CD14-positive monocyte (primary cell): ENCODE measurements around the gene RNF126. TPM values are rescaled to one million over a fixed set of nuclear protein-coding genes. Genes with fewer than 3 reads are reported as not detected.

ENCODE experiments used
- DNase-seq, 3 donors: peaks; one replicate each; pipeline ENCODE4 v3.0.0-alpha.2; 2011 to 2022
- H2AFZ ChIP-seq: 2 replicates; pipeline ENCODE4 v1.6.0; 2012; ENCODE audit warnings: mild to moderate bottlenecking, low read depth, low read length, inconsistent platforms; ENCODE audit not compliant: insufficient read depth, poor library complexity, severe bottlenecking
- H3K27ac ChIP-seq, 2 donors: 1 replicate in 1 of 2; 2 replicates in 1 of 2; pipeline ENCODE4 v1.5.1; 2012 to 2013; ENCODE audit warnings: low read length in 2 of 2, control low read depth in 1 of 2, inconsistent platforms in 1 of 2, low read depth in 1 of 2, mild to moderate bottlenecking in 1 of 2
- H3K27me3 ChIP-seq, 2 donors: one replicate each; pipeline versions ENCODE4 v1.6.0 to v1.6.1; 2011 to 2013; ENCODE audit warnings: low read length in 2 of 2; ENCODE audit not compliant: control insufficient read depth in 2 of 2, insufficient read depth in 2 of 2
- H3K36me3 ChIP-seq, 2 donors: replicated peaks in 1 of 2; 1 replicate in 1 of 2; 2 replicates in 1 of 2; pipeline versions ENCODE4 v1.5.1 to v1.6.1; 2012 to 2013; ENCODE audit warnings: low read length in 2 of 2, control low read depth in 1 of 2, inconsistent platforms in 1 of 2, mild to moderate bottlenecking in 1 of 2; ENCODE audit not compliant: insufficient read depth in 2 of 2, control insufficient read depth in 1 of 2
- H3K4me1 ChIP-seq, 2 donors: 1 replicate in 1 of 2; 2 replicates in 1 of 2; pipeline versions ENCODE4 v1.5.1 to v1.6.1; 2012 to 2013; ENCODE audit warnings: low read length in 2 of 2, control low read depth in 1 of 2, inconsistent platforms in 1 of 2, mild to moderate bottlenecking in 1 of 2, moderate library complexity in 1 of 2; ENCODE audit not compliant: insufficient read depth in 2 of 2, control insufficient read depth in 1 of 2
- H3K4me2 ChIP-seq: replicated peaks from 2 replicates; pipeline ENCODE3; 2012; ENCODE audit warnings: low read length, moderate library complexity, mild to moderate bottlenecking; ENCODE audit not compliant: poor library complexity, severe bottlenecking; ENCODE audit errors: extremely low read depth
- H3K4me3 ChIP-seq, 3 experiments: fragments of 200-600 bp in 1 of 3; sonication (generic) in 1 of 3; replicated peaks in 1 of 3; 1 replicate in 2 of 3; 2 replicates in 1 of 3; pipeline ENCODE4 v1.5.1; 2011 to 2013; ENCODE audit warnings: low read length in 3 of 3, mild to moderate bottlenecking in 3 of 3, control low read depth in 2 of 3, low read depth in 2 of 3, inconsistent platforms in 1 of 3, moderate library complexity in 1 of 3
- H3K79me2 ChIP-seq: 2 replicates; pipeline ENCODE4 v1.6.0; 2012; ENCODE audit warnings: mild to moderate bottlenecking, control low read depth, inconsistent platforms, low read length, moderate library complexity; ENCODE audit not compliant: insufficient read depth
- H3K9ac ChIP-seq: 2 replicates; pipeline ENCODE4 v1.6.0; 2017; ENCODE audit warnings: low read length, mild to moderate bottlenecking; ENCODE audit not compliant: insufficient read depth, poor library complexity, severe bottlenecking
- H3K9me3 ChIP-seq, 2 donors: replicated peaks in 1 of 2; 1 replicate in 1 of 2; 2 replicates in 1 of 2; pipeline versions ENCODE4 v1.5.1 to v1.6.1; 2012 to 2013; ENCODE audit warnings: low read length in 2 of 2, control low read depth in 1 of 2; ENCODE audit not compliant: control insufficient read depth in 1 of 2, insufficient read depth in 1 of 2
- H4K20me1 ChIP-seq: 2 replicates; pipeline ENCODE4 v1.6.0; 2012; ENCODE audit warnings: mild to moderate bottlenecking, low read length, control low read depth, moderate library complexity; ENCODE audit not compliant: insufficient read depth
- H3K27ac Mint-ChIP-seq, 7 donors: one replicate each; pipeline ENCODE4 v1.8.0; 2020; ENCODE audit warnings: mild to moderate bottlenecking in 7 of 7, mixed read lengths in 7 of 7, moderate library complexity in 6 of 7, inconsistent platforms in 2 of 7
- H3K27me3 Mint-ChIP-seq, 3 donors: one replicate each; pipeline ENCODE4 v1.8.0; 2021 to 2022; ENCODE audit warnings: low read depth in 3 of 3, mild to moderate bottlenecking in 3 of 3, mixed read lengths in 3 of 3, moderate library complexity in 3 of 3, inconsistent platforms in 1 of 3
- H3K36me3 Mint-ChIP-seq, 2 donors: one replicate each; pipeline ENCODE4 v1.8.0; 2020; ENCODE audit warnings: mixed read lengths in 2 of 2, inconsistent platforms in 1 of 2, mild to moderate bottlenecking in 1 of 2
- H3K4me1 Mint-ChIP-seq: one replicate; pipeline ENCODE4 v1.8.0; 2020; ENCODE audit warnings: mild to moderate bottlenecking, mixed read lengths
- H3K4me3 Mint-ChIP-seq, 2 donors: one replicate each; pipeline ENCODE4 v1.8.0; 2020; ENCODE audit warnings: mild to moderate bottlenecking in 2 of 2, mixed read lengths in 2 of 2, moderate library complexity in 1 of 2
- H3K9me3 Mint-ChIP-seq, 7 donors: one replicate each; pipeline ENCODE4 v1.8.0; 2020 to 2022; ENCODE audit warnings: mixed read lengths in 7 of 7, mild to moderate bottlenecking in 6 of 7, moderate library complexity in 6 of 7, inconsistent platforms in 2 of 7
- WGBS: methylation state at CpG from one replicate; pipeline ENCODE4 v1.1.5; 2013; ENCODE audit warnings: missing lambda C conversion rate; ENCODE audit not compliant: insufficient coverage; 5-methylcytosine and 5-hydroxymethylcytosine counted together
- intact Hi-C, 2 donors: fragments of 100-400 bp; cut with micrococcal nuclease; formaldehyde crosslinking; loops; one replicate each; pipeline versions ENCODE4 v1.15.0 to v1.15.1; 2023
- polyA minus RNA-seq: library from RNA; depleted of rRNA, polyadenylated mRNA; stranded (reverse); fragments of >200 nt; gene quantifications from 2 replicates; pipeline ENCODE4 v1.2.3, GENCODE V29; 2012
- polyA plus RNA-seq, 3 donors: library from polyadenylated mRNA; depleted of rRNA in 1 of 3; unstranded in 2 of 3; stranded (reverse) in 1 of 3; fragments of 300-500 nt in 2 of 3; fragments of >200 nt in 1 of 3; fragmentation: Illumina TruSeq in 2 of 3; gene quantifications; 1 replicate in 2 of 3; 2 replicates in 1 of 3; pipeline ENCODE4 v1.2.3, GENCODE V29; 2012 to 2021
- total RNA-seq, 12 experiments: library from RNA in 1 of 12; stranded (reverse) in 1 of 12; fragments of 120-200 nt in 1 of 12; gene quantifications; one replicate each; pipeline ENCODE4 v1.2.4 and lab custom pipeline; 2013 to 2026; ENCODE audit warnings: mixed read lengths in 6 of 12, inconsistent platforms in 1 of 12
- TF ChIP-seq, protein P1 (sequence below): fragments of 200-600 bp; IDR thresholded peaks from one replicate; pipeline ENCODE4 v1.8.0; 2022; ENCODE audit warnings: antibody characterized with exemption, mild to moderate bottlenecking

Gene RNF126
- total RNA-seq (2013): 26.6 TPM
- 10 to 100 TPM; 29.1 to 51.6 (median 31.6) TPM for polyA plus RNA-seq
- polyA minus RNA-seq: 41.8 and 63.2 TPM in 2 replicates
- total RNA-seq (lab: John Stamatoyannopoulos, UW): 4.3 to 20.2 (median 15.3) reads per million in 11 experiments

GRCh38 chr19:662962-663681 lies at the start of gene RNF126:
Gene RNF126, minus strand, starts transcription at chr19:663214. Its CDS starts 93 bp downstream, at chr19:663121.
- H3K4me1 ChIP-seq: peaks cover 64 to 84% of the 10 kb centered on the region in 2 donors
- peak within 1 kb of the TSS; percentile 91 to 97 for H3K4me3 Mint-ChIP-seq
- H3K36me3 Mint-ChIP-seq: peaks cover 2 to 17% of the 10 kb centered on the region in 2 donors

DNA sequence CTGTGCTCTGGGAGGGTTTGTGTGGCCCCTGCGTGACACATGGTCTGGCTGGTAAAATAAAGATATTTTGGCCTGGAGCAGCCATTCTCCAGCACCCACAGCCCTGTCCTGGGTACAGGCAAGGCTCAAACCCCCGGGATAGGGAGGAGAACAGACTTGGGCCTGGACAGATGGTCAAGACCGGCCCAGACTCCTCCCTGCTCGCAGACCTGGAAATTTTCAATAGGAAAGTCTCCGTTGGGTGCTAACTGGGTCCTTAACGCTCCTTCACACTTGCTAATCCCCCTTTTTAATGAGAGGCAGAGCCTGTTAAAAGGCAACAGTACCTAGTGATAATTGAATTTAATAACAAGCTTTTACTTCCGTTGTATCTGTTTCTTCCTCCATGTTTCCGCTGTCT lies 48.2 kb upstream of the RNF126 start:
- Mint-ChIP-seq H3K4me3 (peak overlapping the region in 1 of 2 donors; percentile 46), H3K4me1 (no peaks in the 10 kb centered on the region), H3K9me3 (peaks cover 9 to 19% (median 12%) of the 10 kb centered on the region in 7 donors), H3K27ac (no peak overlapping the region), H3K27me3 (peaks cover 23 to 42% (median 27%) of the 10 kb centered on the region in 3 donors), H3K36me3 (peaks cover 2 to 6% of the 10 kb centered on the region in 2 donors)
- H3K79me2 ChIP-seq: no peaks in the 10 kb centered on the region
- no peaks in the 10 kb centered on the region for H3K36me3 ChIP-seq
- no peak for DNase-seq
- no peak overlapping the region for H2AFZ ChIP-seq
- no peak overlapping the region for H3K4me3 ChIP-seq
- no peaks in the 10 kb centered on the region for H4K20me1 ChIP-seq
- intact Hi-C loops: no loop called here
- no peak overlapping the region for H3K4me2 ChIP-seq
- H3K9me3 ChIP-seq: peaks cover 5 to 10% of the 10 kb centered on the region in 2 donors
- peaks cover 0 to 28% of the 10 kb centered on the region in 2 donors for H3K27me3 ChIP-seq
- H3K27ac ChIP-seq: no peak overlapping the region
- no peak overlapping the region for H3K9ac ChIP-seq
- 100% methylated on average over 2 of the region's 8 CpGs for WGBS
- H3K4me1 ChIP-seq: peaks cover 7 to 14% of the 10 kb centered on the region in 2 donors
- TF ChIP-seq, protein P1, sequence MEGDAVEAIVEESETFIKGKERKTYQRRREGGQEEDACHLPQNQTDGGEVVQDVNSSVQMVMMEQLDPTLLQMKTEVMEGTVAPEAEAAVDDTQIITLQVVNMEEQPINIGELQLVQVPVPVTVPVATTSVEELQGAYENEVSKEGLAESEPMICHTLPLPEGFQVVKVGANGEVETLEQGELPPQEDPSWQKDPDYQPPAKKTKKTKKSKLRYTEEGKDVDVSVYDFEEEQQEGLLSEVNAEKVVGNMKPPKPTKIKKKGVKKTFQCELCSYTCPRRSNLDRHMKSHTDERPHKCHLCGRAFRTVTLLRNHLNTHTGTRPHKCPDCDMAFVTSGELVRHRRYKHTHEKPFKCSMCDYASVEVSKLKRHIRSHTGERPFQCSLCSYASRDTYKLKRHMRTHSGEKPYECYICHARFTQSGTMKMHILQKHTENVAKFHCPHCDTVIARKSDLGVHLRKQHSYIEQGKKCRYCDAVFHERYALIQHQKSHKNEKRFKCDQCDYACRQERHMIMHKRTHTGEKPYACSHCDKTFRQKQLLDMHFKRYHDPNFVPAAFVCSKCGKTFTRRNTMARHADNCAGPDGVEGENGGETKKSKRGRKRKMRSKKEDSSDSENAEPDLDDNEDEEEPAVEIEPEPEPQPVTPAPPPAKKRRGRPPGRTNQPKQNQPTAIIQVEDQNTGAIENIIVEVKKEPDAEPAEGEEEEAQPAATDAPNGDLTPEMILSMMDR: no peak

More at GRCh38 chr19:662962-663681, at the start of gene RNF126:
- intact Hi-C loops: loop anchor here (1.0 to 5.0 kb wide), 6 partner anchors 18 to 134 kb away; partner anchors contain the start of genes BSG (in 1 of the 2), POLRMT (in 1 of the 2) and PTBP1 (in 1 of the 2)
- H3K27ac Mint-ChIP-seq: peak within 1 kb of the TSS; percentile 86 to 96 (median 93)
- Histone ChIP-seq H3K27me3 (no peaks in the 10 kb centered on the region), H2AFZ (peak within 1 kb of the TSS; percentile 94), H3K27ac (peak within 1 kb of the TSS; percentile 75 to 88), H3K4me3 (peak within 1 kb of the TSS; percentile 61 to 93 (median 88)), H3K4me2 (peak within 1 kb of the TSS; percentile 87), H3K79me2 (peaks cover 48% of the 10 kb centered on the region), H3K9ac (peak within 1 kb of the TSS; percentile 91), H3K36me3 (peaks cover 7 to 9% of the 10 kb centered on the region in 2 donors), H4K20me1 (peaks cover 41% of the 10 kb centered on the region), H3K9me3 (no peaks in the 10 kb centered on the region)
- peaks cover 0 to 4% (median 0%) of the 10 kb centered on the region in 7 donors for H3K9me3 Mint-ChIP-seq
- WGBS: under 1% methylated on average over 97 of the region's 97 CpGs
- peak; percentile 87 to 89 (median 89) for DNase-seq
- H3K4me1 Mint-ChIP-seq: peaks cover 60% of the 10 kb centered on the region
- TF ChIP-seq, protein P1: no peak
- H3K27me3 Mint-ChIP-seq: peaks cover 0 to 1% (median 0%) of the 10 kb centered on the region in 3 donors
